ENCODE data around the gene C1QA.
A peak's percentile ranks its signal among the peaks of the same experiment; 100 is the strongest.

Gene C1QA

DNA sequence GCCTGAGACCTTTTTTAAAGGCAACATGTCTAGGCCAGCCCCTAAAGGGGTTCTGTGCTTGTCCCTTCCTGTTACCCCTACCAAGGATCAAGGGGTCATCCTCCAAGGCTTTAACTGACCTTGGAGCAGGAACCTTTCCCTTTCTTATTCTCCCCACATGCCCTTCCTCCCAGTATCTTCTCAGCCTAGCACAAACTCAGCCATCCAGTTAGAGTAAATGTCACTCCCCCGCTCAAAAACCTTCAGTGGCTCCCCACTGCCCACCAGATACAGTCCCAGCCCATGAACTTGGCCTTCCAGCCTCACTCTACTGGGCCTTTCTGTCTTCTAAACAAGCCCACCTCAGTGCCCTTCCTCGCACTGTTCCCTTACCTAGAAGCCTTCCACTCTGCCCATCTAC is 25.5 kb downstream of the C1QA start:
- TF ChIP-seq, protein P1, sequence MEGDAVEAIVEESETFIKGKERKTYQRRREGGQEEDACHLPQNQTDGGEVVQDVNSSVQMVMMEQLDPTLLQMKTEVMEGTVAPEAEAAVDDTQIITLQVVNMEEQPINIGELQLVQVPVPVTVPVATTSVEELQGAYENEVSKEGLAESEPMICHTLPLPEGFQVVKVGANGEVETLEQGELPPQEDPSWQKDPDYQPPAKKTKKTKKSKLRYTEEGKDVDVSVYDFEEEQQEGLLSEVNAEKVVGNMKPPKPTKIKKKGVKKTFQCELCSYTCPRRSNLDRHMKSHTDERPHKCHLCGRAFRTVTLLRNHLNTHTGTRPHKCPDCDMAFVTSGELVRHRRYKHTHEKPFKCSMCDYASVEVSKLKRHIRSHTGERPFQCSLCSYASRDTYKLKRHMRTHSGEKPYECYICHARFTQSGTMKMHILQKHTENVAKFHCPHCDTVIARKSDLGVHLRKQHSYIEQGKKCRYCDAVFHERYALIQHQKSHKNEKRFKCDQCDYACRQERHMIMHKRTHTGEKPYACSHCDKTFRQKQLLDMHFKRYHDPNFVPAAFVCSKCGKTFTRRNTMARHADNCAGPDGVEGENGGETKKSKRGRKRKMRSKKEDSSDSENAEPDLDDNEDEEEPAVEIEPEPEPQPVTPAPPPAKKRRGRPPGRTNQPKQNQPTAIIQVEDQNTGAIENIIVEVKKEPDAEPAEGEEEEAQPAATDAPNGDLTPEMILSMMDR (conservative IDR thresholded peaks at IDR 0.05; ENCODE audit: low read depth, low read length) = no peak
- Histone ChIP-seq H3K9ac (no peak overlapping the region), H3K4me1 (ENCODE audit: low read depth, poor library complexity, severe bottlenecking) (no peaks in the 10 kb centered on the region), H3K36me3 (ENCODE audit: insufficient read depth) (no peaks in the 10 kb centered on the region), H2AFZ (ENCODE audit: low read depth) (no peak overlapping the region), H3K79me2 (ENCODE audit: insufficient read depth, low read depth) (no peaks in the 10 kb centered on the region), H4K20me1 (ENCODE audit: insufficient read depth) (no peaks in the 10 kb centered on the region), H3K27ac (no peak overlapping the region), H3K4me2 (no peak overlapping the region), H3K27me3 (ENCODE audit: insufficient read depth, low read depth) (peaks cover 74% of the 10 kb centered on the region), H3K4me3 (IDR thresholded peaks at IDR 0.05; ENCODE audit: insufficient read depth, low read depth, low read length) (no peak overlapping the region)

GRCh38 chr1:22662318-22662717 is 25.9 kb downstream of the C1QA start:
- Histone ChIP-seq H3K27me3 (ENCODE audit: insufficient read depth, low read depth) (peaks cover 74% of the 10 kb centered on the region), H3K36me3 (ENCODE audit: insufficient read depth) (no peaks in the 10 kb centered on the region), H2AFZ (ENCODE audit: low read depth) (no peak overlapping the region), H3K4me3 (IDR thresholded peaks at IDR 0.05; ENCODE audit: insufficient read depth, low read depth, low read length) (no peak overlapping the region), H3K4me1 (ENCODE audit: low read depth, poor library complexity, severe bottlenecking) (no peaks in the 10 kb centered on the region), H3K79me2 (ENCODE audit: insufficient read depth, low read depth) (no peaks in the 10 kb centered on the region), H3K4me2 (no peak overlapping the region), H3K9ac (no peak overlapping the region), H3K27ac (no peak overlapping the region), H4K20me1 (ENCODE audit: insufficient read depth) (no peaks in the 10 kb centered on the region)
- TF ChIP-seq, protein P1 (conservative IDR thresholded peaks at IDR 0.05; ENCODE audit: low read depth, low read length) = no peak

DNA sequence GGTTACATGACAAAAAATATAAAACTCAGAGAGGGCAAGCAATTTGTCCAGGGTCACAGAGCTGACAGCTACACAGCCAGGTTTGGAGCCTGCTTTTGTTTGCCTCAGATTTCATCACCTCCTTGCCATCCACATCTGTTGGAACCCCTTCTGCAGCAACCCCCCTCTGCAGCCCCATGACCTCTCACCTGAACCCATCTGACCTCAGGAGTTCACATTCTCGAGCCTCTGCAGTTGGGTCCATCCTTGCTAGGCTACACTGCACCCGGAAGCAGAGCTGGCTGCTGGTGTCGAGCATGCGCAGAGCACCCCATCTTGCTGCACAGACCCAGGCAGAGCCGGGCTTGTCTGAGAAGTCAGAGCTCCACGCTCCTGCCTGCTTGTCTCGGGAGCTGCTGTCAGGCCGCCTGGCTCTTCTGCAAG is 26.6 kb downstream of the C1QA start:
- H3K27me3 ChIP-seq (ENCODE audit: insufficient read depth, low read depth) = peaks cover 72% of the 10 kb centered on the region
- H3K9ac ChIP-seq = no peak overlapping the region
- TF ChIP-seq, protein P1 (conservative IDR thresholded peaks at IDR 0.05; ENCODE audit: low read depth, low read length) = no peak
- no peaks in the 10 kb centered on the region for H3K79me2 ChIP-seq (ENCODE audit: insufficient read depth, low read depth)
- H3K4me1 ChIP-seq (ENCODE audit: low read depth, poor library complexity, severe bottlenecking) = no peaks in the 10 kb centered on the region
- no peak overlapping the region for H3K27ac ChIP-seq
- no peaks in the 10 kb centered on the region for H3K36me3 ChIP-seq (ENCODE audit: insufficient read depth)
- H3K4me3 ChIP-seq (IDR thresholded peaks at IDR 0.05; ENCODE audit: insufficient read depth, low read depth, low read length) = no peak overlapping the region
- H2AFZ ChIP-seq (ENCODE audit: low read depth) = no peak overlapping the region
- H4K20me1 ChIP-seq (ENCODE audit: insufficient read depth) = no peaks in the 10 kb centered on the region
- no peak overlapping the region for H3K4me2 ChIP-seq

DNA sequence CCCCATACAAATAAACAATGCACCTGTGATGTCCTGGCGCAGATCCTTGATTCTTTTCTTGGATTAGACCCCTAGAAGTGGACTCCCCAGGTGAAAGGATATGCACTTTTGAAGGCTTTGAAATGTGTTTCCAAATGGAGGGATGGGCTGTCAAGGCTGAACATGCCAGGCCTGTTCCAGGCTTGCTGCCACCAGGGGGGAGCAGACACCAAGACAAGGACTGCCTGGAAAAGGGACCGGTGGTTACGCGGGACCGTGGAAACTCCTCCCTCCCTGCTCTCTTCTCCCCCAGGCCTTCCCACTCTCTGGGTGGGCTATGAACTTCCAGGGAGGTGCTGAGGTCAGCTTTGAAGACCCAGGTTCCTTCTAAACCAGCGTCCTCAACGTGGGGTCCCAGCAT is 29.3 kb downstream of the C1QA start:
- no peaks in the 10 kb centered on the region for H4K20me1 ChIP-seq (ENCODE audit: insufficient read depth)
- no peak overlapping the region for H3K9ac ChIP-seq
- TF ChIP-seq, protein P1 (conservative IDR thresholded peaks at IDR 0.05; ENCODE audit: low read depth, low read length) = peak; percentile 16; the same call in 1 of the 2 replicates
- no peaks in the 10 kb centered on the region for H3K4me1 ChIP-seq (ENCODE audit: low read depth, poor library complexity, severe bottlenecking)
- H3K79me2 ChIP-seq (ENCODE audit: insufficient read depth, low read depth) = no peaks in the 10 kb centered on the region
- H3K36me3 ChIP-seq (ENCODE audit: insufficient read depth) = no peaks in the 10 kb centered on the region
- peaks cover 84% of the 10 kb centered on the region for H3K27me3 ChIP-seq (ENCODE audit: insufficient read depth, low read depth)
- no peak overlapping the region for H3K4me3 ChIP-seq (IDR thresholded peaks at IDR 0.05; ENCODE audit: insufficient read depth, low read depth, low read length)
- no peak overlapping the region for H3K4me2 ChIP-seq
- H2AFZ ChIP-seq (ENCODE audit: low read depth) = no peak overlapping the region
- H3K27ac ChIP-seq = no peak overlapping the region
